Hepatocyte (in vitro differentiated cells): ENCODE measurements around the gene DCP2.

Experiments
- CTCF ChIP-seq: fragments of 200-600 bp; sonication (generic); IDR thresholded peaks from 2 replicates; pipeline ENCODE4 v1.5.1; 2016; ENCODE audit warnings: antibody characterized with exemption, mild to moderate bottlenecking; ENCODE audit not compliant: poor library complexity
- EZH2 ChIP-seq: fragments of 200-600 bp; sonication (generic); IDR thresholded peaks from 2 replicates; pipeline ENCODE4 v1.6.1; 2016; ENCODE audit warnings: antibody characterized with exemption, mild to moderate bottlenecking, borderline replicate concordance
- EZH2phosphoT487 ChIP-seq: fragments of 200-600 bp; sonication (generic); IDR thresholded peaks from one replicate; pipeline ENCODE4 v1.6.1; 2018; ENCODE audit warnings: antibody characterized with exemption, mild to moderate bottlenecking, low read depth, moderate library complexity; ENCODE audit not compliant: unreplicated experiment, severe bottlenecking

GRCh38 chr5:112971276-112971675, 5.3 kb upstream of the DCP2 start:
- TF ChIP-seq CTCF (no peak), EZH2 (no peak), EZH2phosphoT487 (no peak)
